ENCODE data around the gene ANXA7.

DNA sequence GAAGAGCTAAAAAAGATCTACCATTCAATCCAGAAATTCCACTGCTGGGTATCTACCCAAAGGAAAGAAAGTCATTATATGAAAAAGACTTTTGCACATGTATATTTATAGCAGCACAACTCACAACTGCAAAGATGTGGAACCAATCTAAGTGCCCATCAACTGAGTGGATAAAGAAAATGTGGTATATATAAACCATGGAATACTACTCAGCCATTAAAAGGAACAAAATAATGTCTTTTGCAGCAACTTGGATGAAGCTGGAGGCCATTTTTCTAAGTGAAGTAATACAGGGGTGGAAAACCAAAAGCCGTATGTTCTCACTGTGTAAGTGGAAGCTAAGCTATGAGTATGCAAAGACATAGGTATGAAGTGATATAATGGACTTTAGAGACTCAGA, 3.0 kb downstream of the ANXA7 start:
- no peak for TF ChIP-seq BRCA1 (IDR thresholded peaks at IDR 0.05; ENCODE audit: low read depth, low read length)
- TF ChIP-seq KDM1A (IDR thresholded peaks at IDR 0.05; ENCODE audit: borderline replicate concordance) = no peak
- no peak for TF ChIP-seq RCOR1 (conservative IDR thresholded peaks at IDR 0.05; ENCODE audit: low read depth, low read length)
- TF ChIP-seq, protein P1, sequence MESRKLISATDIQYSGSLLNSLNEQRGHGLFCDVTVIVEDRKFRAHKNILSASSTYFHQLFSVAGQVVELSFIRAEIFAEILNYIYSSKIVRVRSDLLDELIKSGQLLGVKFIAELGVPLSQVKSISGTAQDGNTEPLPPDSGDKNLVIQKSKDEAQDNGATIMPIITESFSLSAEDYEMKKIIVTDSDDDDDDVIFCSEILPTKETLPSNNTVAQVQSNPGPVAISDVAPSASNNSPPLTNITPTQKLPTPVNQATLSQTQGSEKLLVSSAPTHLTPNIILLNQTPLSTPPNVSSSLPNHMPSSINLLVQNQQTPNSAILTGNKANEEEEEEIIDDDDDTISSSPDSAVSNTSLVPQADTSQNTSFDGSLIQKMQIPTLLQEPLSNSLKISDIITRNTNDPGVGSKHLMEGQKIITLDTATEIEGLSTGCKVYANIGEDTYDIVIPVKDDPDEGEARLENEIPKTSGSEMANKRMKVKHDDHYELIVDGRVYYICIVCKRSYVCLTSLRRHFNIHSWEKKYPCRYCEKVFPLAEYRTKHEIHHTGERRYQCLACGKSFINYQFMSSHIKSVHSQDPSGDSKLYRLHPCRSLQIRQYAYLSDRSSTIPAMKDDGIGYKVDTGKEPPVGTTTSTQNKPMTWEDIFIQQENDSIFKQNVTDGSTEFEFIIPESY (IDR thresholded peaks at IDR 0.05) = no peak
- no peak for TF ChIP-seq CREB1 (IDR thresholded peaks at IDR 0.05; ENCODE audit: low read depth)
- no peak for TF ChIP-seq JUND (IDR thresholded peaks at IDR 0.05; ENCODE audit: low read depth, low read length)
- TF ChIP-seq, protein P2, sequence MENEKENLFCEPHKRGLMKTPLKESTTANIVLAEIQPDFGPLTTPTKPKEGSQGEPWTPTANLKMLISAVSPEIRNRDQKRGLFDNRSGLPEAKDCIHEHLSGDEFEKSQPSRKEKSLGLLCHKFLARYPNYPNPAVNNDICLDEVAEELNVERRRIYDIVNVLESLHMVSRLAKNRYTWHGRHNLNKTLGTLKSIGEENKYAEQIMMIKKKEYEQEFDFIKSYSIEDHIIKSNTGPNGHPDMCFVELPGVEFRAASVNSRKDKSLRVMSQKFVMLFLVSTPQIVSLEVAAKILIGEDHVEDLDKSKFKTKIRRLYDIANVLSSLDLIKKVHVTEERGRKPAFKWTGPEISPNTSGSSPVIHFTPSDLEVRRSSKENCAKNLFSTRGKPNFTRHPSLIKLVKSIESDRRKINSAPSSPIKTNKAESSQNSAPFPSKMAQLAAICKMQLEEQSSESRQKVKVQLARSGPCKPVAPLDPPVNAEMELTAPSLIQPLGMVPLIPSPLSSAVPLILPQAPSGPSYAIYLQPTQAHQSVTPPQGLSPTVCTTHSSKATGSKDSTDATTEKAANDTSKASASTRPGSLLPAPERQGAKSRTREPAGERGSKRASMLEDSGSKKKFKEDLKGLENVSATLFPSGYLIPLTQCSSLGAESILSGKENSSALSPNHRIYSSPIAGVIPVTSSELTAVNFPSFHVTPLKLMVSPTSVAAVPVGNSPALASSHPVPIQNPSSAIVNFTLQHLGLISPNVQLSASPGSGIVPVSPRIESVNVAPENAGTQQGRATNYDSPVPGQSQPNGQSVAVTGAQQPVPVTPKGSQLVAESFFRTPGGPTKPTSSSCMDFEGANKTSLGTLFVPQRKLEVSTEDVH (IDR thresholded peaks at IDR 0.05; ENCODE audit: low read depth, partially characterized antibody) = no peak
- TF ChIP-seq, protein P3, sequence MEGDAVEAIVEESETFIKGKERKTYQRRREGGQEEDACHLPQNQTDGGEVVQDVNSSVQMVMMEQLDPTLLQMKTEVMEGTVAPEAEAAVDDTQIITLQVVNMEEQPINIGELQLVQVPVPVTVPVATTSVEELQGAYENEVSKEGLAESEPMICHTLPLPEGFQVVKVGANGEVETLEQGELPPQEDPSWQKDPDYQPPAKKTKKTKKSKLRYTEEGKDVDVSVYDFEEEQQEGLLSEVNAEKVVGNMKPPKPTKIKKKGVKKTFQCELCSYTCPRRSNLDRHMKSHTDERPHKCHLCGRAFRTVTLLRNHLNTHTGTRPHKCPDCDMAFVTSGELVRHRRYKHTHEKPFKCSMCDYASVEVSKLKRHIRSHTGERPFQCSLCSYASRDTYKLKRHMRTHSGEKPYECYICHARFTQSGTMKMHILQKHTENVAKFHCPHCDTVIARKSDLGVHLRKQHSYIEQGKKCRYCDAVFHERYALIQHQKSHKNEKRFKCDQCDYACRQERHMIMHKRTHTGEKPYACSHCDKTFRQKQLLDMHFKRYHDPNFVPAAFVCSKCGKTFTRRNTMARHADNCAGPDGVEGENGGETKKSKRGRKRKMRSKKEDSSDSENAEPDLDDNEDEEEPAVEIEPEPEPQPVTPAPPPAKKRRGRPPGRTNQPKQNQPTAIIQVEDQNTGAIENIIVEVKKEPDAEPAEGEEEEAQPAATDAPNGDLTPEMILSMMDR (IDR thresholded peaks at IDR 0.05 in 2 of 3, conservative IDR thresholded peaks at IDR 0.05 in 1 of 3; ENCODE audit: control insufficient read depth in 2 of 3, extremely low read depth in 1 of 3, insufficient read depth in 1 of 3, low read depth in 3 of 3, low read length in 3 of 3) = no peak
- TF ChIP-seq, protein P4, sequence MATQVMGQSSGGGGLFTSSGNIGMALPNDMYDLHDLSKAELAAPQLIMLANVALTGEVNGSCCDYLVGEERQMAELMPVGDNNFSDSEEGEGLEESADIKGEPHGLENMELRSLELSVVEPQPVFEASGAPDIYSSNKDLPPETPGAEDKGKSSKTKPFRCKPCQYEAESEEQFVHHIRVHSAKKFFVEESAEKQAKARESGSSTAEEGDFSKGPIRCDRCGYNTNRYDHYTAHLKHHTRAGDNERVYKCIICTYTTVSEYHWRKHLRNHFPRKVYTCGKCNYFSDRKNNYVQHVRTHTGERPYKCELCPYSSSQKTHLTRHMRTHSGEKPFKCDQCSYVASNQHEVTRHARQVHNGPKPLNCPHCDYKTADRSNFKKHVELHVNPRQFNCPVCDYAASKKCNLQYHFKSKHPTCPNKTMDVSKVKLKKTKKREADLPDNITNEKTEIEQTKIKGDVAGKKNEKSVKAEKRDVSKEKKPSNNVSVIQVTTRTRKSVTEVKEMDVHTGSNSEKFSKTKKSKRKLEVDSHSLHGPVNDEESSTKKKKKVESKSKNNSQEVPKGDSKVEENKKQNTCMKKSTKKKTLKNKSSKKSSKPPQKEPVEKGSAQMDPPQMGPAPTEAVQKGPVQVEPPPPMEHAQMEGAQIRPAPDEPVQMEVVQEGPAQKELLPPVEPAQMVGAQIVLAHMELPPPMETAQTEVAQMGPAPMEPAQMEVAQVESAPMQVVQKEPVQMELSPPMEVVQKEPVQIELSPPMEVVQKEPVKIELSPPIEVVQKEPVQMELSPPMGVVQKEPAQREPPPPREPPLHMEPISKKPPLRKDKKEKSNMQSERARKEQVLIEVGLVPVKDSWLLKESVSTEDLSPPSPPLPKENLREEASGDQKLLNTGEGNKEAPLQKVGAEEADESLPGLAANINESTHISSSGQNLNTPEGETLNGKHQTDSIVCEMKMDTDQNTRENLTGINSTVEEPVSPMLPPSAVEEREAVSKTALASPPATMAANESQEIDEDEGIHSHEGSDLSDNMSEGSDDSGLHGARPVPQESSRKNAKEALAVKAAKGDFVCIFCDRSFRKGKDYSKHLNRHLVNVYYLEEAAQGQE (IDR thresholded peaks at IDR 0.05; ENCODE audit: low read depth, low read length) = no peak
- TF ChIP-seq, protein P5, sequence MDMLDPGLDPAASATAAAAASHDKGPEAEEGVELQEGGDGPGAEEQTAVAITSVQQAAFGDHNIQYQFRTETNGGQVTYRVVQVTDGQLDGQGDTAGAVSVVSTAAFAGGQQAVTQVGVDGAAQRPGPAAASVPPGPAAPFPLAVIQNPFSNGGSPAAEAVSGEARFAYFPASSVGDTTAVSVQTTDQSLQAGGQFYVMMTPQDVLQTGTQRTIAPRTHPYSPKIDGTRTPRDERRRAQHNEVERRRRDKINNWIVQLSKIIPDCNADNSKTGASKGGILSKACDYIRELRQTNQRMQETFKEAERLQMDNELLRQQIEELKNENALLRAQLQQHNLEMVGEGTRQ (IDR thresholded peaks at IDR 0.05; ENCODE audit: borderline replicate concordance, low read depth, low read length) = no peak
- TF ChIP-seq POLR2AphosphoS2 (IDR thresholded peaks at IDR 0.05; ENCODE audit: low read depth, low read length) = no peak
- TF ChIP-seq DPF2 (IDR thresholded peaks at IDR 0.05) = no peak
- no peak for TF ChIP-seq SMC3 (IDR thresholded peaks at IDR 0.05; ENCODE audit: borderline replicate concordance, low read length)
